Renal cortical epithelial cell (primary cell): ENCODE results near the gene COA5. TPM values are rescaled to one million over a fixed set of nuclear protein-coding genes. Genes with fewer than 3 reads are reported as not detected.

Experiments
- DNase-seq: peaks from one replicate; pipeline ENCODE4 v3.0.0-alpha.2; 2011; ENCODE audit warnings: low read depth
- total RNA-seq: library from RNA; depleted of rRNA; stranded (reverse); fragments of >200 nt; gene quantifications from 2 replicates; pipeline ENCODE4 v1.2.3, GENCODE V29; 2014

COA5 gene
- total RNA-seq, 1 donor from 2014 or later, result 51.8 TPM

GRCh38 chr2:98552499-98553179 lies 55.7 kb downstream of the COA5 start:
- no peak for DNase-seq

GRCh38 chr2:98551316-98551715 lies 57.0 kb downstream of the COA5 start:
- no peak for DNase-seq

GRCh38 chr2:98550165-98550564 lies 58.1 kb downstream of the COA5 start:
- no peak for DNase-seq

Other genes starting within 250 kb of the COA5 start
- 24.5 and 30.9 TPM in 2 replicates for gene INPP4A, start 163.7 kb downstream of the COA5 start, total RNA-seq
- 42.5 and 68.1 TPM in 2 replicates for gene UNC50, start 77 bp upstream of the COA5 start, total RNA-seq
- gene MGAT4A, start 122.6 kb upstream of the COA5 start, total RNA-seq, result 8.7 and 41.6 TPM in 2 replicates